GM19239 (cell line): ENCODE results near the gene FRMD8.

ENCODE experiments used
- DNase-seq: peaks from one replicate; pipeline ENCODE4 v3.0.0; 2011; ENCODE audit warnings: low spot score; ENCODE audit not compliant: insufficient read length
- FAIRE-seq: peaks from 2 replicates; lab custom pipeline; 2011; peaks lifted over from hg19 to GRCh38; lab: Jason Lieb, UNC

FRMD8 gene

GRCh38 chr11:65390099-65390941, 3.9 kb downstream of the FRMD8 start:
- FAIRE-seq (no peak), DNase-seq (no peak)

- DNase-seq = no peak
- FAIRE-seq = no peak
Observed at GRCh38 chr11:65390996-65391395, 4.6 kb downstream of the FRMD8 start.

- no peak for FAIRE-seq
- DNase-seq = no peak
Observed at GRCh38 chr11:65392186-65392829, 5.9 kb downstream of the FRMD8 start.

- FAIRE-seq (no peak), DNase-seq (no peak)
Observed at GRCh38 chr11:65392899-65393298, 6.5 kb downstream of the FRMD8 start.

- no peak for DNase-seq
- FAIRE-seq = no peak
Observed at GRCh38 chr11:65393513-65394079, 7.2 kb downstream of the FRMD8 start.

GRCh38 chr11:65394125-65394536, 7.7 kb downstream of the FRMD8 start:
- DNase-seq = no peak
- no peak for FAIRE-seq

- DNase-seq (no peak), FAIRE-seq (no peak)
Observed at GRCh38 chr11:65395961-65396530, 9.6 kb downstream of the FRMD8 start.

- FAIRE-seq (no peak), DNase-seq (no peak)
Observed at GRCh38 chr11:65396769-65397745, 10.6 kb downstream of the FRMD8 start.

GRCh38 chr11:65398362-65398910, 12.0 kb downstream of the FRMD8 start:
- FAIRE-seq = no peak
- no peak for DNase-seq

GRCh38 chr11:65399249-65399648, 12.8 kb downstream of the FRMD8 start:
- FAIRE-seq (no peak), DNase-seq (no peak)

GRCh38 chr11:65399845-65400244, 13.4 kb downstream of the FRMD8 start:
- FAIRE-seq (no peak), DNase-seq (no peak)

- DNase-seq = no peak
- FAIRE-seq = no peak
Observed at GRCh38 chr11:65400307-65401072, 14.1 kb downstream of the FRMD8 start.

GRCh38 chr11:65401073-65401802, 14.8 kb downstream of the FRMD8 start:
- FAIRE-seq (no peak), DNase-seq (no peak)

- no peak for FAIRE-seq
- no peak for DNase-seq
Observed at GRCh38 chr11:65401803-65402248, 15.4 kb downstream of the FRMD8 start.

- DNase-seq (no peak), FAIRE-seq (no peak)
Observed at GRCh38 chr11:65402790-65403189, 16.4 kb downstream of the FRMD8 start.

GRCh38 chr11:65403607-65404121, 17.2 kb downstream of the FRMD8 start:
- DNase-seq = no peak
- FAIRE-seq = peak; percentile 95

GRCh38 chr11:65404210-65404609, 17.8 kb downstream of the FRMD8 start:
- DNase-seq = no peak
- no peak for FAIRE-seq
